22Rv1 (cell line): ENCODE results near the gene IL34.

ENCODE experiments used
- CTCF ChIP-seq: fragments of 450-650 bp; IDR thresholded peaks from 2 replicates; pipeline ENCODE4 v1.5.1; 2017; ENCODE audit warnings: mild to moderate bottlenecking
- ZFX ChIP-seq: fragments of 450-650 bp; IDR thresholded peaks from 2 replicates; pipeline ENCODE4 v1.6.1; 2017; ENCODE audit warnings: antibody characterized with exemption, borderline replicate concordance

- TF ChIP-seq CTCF = no peak
- no peak for TF ChIP-seq ZFX
Observed at GRCh38 chr16:70651524-70651923, 5.2 kb downstream of the IL34 start.
